ENCODE measurements around the gene TFF3.
"Not testable (repeated sequence)": the region's sequence is repeated elsewhere in the genome, so short reads cannot be mapped to it uniquely, and the experiment has no call there.

The TFF3 gene

DNA sequence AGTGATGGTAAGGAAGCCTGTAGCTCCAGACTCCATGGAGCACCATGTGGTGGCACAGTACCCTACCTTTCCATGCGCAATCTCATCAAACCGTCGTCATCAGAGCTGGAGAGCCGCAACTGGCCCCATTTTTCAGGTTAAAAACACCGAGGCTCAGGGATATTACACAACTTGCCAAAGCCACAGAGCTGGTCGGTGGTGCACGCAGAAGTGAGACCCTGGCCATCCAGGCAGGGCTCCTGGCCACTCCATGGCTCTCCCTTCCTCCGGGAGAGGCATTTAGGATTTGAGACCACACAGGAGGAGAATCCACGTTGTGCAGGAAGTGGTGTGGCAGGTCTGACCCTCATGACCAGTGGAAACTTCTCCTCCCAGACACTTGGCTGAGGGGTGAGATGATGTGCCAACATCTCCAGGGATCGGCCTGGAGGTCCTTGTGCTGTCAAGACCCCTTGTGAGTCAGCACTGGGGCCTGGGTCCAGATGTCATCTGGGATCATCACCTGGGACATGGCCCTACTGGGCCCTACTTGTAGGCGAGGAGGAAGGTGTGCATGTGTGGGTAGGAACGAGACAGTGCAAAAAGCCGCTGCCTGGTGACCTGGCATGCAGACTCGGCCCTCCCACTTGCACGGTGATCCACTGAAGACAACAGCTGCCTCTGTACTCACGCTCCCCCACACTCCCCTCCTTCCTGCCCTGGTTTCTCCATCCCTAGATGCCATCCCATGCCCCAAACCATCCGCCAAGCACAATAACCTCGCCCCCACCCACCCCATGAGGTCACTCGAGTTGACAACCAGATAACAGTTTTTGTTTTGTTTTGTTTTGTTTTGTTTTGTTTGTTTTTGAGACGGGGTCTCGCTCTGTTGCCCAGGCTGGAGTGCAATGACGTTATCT, 10.4 kb downstream of the TFF3 start:
- no peak for DNase-seq (ENCODE audit: low read depth in 2 of 2)

DNA sequence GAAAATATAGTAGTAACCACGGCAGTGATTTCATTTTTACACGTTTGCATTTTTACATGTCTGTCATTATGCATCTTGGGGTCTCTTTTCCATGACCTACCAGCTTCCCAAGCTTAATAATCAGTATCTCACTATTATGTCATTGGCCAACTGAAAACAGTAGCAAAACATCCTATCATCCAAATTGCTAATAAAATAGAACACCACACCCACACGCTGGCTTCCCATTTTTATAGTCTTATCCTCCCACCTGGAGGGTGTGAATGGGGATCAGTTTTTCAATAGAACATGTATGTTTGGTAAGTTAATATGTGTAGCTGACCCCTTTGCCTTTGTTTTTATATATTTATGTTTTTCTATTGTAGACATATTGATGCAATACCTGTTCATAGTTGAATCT, 11.8 kb downstream of the TFF3 start:
- no peak for DNase-seq (ENCODE audit: low read depth in 2 of 2)

DNA sequence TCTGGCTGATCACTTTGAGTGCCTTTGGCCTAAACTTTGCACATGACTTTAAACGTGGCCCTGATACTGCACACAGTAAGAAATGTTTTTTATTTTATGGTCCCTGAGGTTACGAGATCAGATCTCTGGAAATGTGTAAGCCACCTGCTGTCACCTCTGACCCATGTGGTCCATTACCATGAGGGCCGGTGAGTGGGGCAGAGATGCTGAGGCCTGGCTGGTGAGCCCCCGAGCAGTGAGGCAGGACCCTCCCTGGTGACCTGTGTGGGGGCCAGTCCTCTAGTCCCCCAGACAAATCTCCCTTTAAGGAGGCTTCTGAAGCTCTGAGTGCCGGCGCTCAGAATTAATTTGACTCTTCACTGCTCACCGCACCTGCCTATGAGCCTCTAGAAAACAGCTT, 12.4 kb downstream of the TFF3 start:
- no peak for DNase-seq (ENCODE audit: low read depth in 2 of 2)

DNA sequence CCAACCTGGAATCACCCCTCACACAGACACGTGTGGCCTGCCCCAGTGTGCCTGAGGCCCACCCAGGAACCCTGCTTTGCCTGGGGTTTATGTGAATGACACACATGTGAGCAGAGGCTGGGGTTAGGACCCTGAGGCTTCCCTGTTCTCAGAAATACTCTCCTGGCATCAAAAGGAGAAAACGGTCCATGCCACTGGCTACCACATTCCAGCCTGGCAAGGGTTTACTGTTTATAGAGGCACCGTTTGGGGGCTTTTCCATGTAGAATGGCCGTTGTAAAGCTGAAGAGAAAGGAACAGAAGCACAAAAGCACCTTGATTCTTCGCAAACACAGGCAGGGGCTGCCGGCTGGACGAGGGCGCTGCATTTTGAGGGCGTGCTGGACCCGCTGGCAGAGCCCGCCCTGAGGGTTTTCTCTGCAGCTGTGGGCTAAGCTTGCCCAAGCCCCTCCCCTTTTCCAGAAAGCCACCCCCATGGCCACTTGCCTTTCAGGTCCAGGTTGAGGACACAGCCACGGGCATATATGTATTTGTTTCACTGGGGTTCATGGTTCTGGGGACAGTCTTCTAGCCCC, 13.0 kb downstream of the TFF3 start:
- DNase-seq (ENCODE audit: low read depth in 2 of 2), result no peak

DNA sequence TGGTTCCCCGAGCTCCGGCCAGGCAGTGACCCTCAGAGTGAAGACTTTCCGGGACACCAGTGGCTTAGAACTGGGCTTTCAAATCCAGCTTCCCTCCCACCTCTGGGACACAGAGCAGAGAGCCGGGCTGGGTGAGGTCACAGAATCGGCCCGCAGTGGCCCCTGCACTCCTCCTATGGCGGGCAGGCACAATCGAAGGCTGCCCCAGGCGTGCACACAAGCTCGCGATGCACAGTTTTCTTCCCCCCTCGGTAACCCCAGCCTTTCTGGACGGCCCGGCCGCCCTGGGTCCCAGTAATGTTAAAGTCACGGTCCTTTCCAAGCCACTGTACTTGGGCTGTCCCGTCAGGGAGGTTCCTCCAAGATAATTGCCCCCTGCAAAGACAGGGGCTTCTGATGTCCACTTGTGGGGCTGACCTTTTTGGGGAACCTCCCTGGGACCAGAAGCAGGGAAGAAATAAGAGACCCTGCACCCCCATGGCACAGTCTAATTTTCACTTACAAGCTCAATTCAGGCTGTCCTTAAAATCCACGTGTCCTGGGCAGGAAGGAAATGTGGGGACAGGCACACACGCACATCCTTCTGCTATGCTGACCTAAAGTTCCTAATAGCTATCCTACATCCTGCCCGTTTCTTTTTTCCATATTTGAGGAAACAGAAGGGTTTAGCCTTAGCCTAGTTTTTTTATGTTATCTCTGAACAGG, 13.7 kb downstream of the TFF3 start:
- DNase-seq (ENCODE audit: low read depth in 2 of 2), result no peak

DNA sequence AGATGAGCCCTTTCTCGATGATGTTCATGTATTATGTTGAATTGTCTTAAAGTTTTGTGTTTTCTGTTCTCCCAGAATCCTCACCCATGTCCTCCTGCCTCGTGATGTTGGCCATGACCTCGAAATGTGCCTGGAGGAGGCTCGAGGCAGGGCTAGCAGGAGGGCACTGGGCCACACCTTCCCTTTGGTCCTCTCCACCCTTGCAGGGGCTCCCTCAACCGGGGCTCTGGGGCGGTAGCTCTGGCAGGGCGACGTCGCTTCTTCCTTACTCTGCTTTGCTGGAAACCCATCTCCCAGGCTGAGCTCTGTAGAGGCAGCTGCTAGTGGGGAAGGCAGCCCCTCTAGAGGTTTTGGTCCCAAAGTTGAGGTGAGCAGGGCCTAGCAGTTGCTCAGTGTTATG, 14.3 kb downstream of the TFF3 start:
- no peak for DNase-seq (ENCODE audit: low read depth in 2 of 2)

DNA sequence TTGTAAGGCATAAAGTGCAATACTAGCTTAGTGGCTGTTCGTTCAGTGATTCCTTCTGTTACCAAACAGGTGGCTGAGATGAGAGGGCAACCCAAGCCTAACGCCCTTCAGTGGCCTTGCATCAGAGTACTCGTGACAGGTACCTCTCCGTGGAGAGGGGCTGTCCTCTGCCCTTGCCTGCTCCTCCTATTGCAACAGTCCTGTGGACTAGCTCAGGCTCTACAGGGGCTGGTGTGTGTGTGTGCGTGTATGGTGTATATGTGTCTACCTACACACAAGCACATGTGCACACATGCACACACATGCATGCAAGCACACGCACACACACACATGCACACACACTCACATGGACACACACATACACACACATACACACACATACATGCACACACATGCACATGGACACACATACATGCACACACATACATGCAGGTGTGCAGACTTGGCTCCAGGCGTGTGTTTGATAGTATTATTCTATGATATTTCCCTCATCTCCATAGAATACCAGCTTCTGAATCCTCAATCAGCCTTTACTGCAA, 15.1 kb downstream of the TFF3 start:
- DNase-seq (ENCODE audit: low read depth in 2 of 2), result no peak

DNA sequence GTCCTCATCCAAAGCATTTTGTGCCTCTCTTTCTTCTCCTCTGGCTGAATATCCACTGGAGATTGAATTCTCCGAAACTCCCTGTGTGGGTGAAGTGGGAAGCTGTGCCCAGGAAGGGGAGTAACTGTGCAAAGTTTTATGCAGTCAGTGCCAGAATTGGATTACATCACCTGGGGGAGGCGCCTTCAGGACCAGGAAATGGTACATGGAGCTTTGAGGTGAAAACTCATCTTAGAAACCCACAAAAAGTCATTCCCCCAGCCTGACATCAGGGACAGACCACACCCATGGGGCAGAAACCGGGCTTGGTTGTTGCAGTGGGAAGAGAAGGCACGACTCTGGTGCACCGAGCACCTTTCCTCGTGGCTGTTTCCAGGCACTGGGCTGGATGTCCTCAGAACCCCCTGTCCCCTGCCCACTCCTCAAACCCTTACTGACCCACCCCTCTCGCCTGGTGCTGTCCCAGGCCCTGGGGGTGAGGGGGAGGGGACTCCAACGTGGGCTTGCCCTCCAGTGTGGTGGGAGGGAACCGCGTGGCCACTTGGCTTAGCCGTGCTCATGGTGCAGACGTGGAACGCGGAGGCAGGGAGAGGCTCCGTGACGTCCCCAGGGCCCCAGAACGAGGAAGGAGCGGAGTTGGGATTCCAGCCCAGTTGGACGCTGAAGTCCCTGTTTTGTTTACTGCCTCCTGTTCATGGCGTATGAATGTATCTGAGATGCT, 15.7 kb downstream of the TFF3 start:
- DNase-seq (ENCODE audit: low read depth in 2 of 2), result no peak

DNA sequence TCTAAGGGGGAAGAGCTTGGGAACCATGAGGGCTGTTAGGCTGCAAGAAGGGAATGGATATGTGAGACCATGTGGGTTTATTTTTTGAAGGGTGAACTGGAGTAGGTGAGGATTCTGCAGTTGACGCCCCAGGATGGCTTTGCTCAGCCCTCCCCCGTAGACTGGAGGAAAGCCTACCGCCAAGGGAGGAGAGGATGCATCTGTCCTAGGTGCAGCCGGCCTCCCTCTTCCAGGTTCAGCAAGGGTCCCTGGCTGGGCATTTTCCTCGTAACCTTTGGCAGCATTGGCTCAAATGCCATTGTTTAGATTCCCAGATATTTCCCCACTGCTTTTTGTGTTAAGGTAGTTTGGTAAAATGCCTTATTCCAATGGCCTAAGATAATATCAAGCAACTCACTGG, 16.6 kb downstream of the TFF3 start:
- DNase-seq (ENCODE audit: low read depth in 2 of 2), result no peak

DNA sequence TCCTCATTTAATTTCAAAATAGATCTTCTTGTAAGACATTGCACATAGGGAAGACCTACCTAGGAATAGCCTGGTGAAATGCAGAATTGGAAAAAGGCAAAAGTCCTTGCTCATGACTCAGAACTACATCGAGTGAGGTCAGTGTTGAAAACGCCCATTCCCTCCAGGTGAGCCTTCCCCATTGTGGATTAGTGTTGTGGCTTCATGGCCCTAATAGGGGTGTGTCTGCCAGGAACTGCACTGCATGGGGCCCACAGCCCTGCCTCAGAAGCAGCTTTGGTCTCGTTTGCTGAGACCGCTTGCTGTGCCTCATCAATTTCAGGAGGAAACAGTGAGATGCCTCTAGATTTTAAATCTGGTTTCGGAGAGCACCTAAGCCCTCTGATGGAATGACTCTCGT, 17.0 kb downstream of the TFF3 start:
- DNase-seq (ENCODE audit: low read depth in 2 of 2), result no peak

DNA sequence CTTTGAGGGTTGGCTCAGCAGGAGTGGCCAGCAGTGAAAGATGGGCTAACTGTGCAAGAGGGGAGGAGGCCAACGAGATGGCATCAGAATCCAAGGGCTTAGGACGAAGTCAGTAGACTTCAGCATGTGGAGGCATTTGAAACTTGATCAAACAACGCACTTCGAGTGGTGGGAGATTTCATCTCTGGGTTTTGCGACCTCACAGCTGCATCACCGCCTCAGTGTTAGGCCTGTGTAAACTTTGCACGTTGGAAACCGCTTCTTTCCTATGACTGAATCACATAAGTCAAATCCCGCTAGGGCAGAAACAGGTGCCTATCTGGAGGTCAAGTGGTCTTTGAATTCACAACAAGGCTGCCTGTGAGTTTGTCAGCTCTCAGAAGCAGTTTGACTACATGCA, 17.8 kb downstream of the TFF3 start:
- no peak for DNase-seq (ENCODE audit: low read depth in 2 of 2)

DNA sequence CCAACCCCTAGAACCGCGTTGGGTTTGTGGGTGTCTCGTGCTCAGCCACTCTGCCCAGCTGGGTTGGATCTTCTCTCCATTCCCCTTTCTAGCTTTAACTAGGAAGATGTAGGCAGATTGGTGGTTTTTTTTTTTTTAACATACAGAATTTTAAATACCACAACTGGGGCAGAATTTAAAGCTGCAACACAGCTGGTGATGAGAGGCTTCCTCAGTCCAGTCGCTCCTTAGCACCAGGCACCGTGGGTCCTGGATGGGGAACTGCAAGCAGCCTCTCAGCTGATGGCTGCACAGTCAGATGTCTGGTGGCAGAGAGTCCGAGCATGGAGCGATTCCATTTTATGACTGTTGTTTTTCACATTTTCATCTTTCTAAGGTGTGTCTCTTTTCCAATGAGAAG, 18.7 kb downstream of the TFF3 start:
- no peak for DNase-seq (ENCODE audit: low read depth in 2 of 2)

DNA sequence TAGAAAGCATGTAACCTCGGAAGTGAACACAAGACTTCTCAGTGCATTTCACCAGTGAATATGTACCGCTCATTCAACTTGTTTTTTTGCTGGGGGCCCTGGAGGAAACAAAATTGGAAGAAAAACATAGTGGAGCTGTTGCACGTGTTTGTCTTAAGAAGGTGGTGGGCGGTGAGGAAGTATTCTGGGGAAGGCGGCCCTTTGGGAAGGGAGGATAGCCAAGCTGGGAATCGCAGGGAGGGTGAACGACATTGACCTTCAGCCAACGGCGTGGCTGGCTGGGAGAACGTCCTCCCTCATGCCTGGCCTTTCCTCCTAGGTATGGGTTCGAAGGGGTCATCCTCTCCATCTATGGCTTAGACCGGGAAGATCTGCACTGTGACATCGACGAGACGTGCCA, 19.4 kb downstream of the TFF3 start:
- DNase-seq (ENCODE audit: low read depth in 2 of 2), result no peak

DNA sequence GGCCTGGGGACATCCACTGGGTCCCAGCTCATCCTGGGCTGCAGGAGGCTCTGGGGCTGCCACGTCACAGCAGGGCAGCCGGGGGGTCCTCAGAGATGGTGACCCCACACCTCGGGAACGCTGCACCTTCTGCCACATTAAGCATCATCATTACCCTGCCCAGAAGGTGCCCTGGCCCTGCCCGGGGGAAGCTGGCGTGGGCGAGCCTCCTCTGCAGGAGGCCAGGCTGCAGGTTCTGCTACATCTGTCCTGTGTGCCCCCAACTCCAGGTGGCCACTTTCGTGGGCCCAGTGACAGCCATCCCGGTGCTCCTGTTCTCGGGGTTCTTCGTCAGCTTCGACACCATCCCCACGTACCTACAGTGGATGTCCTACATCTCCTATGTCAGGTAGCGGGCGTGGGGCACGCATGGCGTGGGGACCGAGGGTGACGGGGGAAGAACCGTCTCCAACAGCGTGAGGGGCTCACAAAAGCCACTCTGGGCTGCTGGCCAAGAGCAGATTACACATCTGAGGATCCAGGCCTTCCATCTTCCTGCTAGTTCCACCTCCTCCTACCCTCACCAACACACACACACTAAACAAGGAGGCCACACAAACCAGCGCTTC, 20.8 kb downstream of the TFF3 start:
- no peak for DNase-seq (ENCODE audit: low read depth in 2 of 2)

DNA sequence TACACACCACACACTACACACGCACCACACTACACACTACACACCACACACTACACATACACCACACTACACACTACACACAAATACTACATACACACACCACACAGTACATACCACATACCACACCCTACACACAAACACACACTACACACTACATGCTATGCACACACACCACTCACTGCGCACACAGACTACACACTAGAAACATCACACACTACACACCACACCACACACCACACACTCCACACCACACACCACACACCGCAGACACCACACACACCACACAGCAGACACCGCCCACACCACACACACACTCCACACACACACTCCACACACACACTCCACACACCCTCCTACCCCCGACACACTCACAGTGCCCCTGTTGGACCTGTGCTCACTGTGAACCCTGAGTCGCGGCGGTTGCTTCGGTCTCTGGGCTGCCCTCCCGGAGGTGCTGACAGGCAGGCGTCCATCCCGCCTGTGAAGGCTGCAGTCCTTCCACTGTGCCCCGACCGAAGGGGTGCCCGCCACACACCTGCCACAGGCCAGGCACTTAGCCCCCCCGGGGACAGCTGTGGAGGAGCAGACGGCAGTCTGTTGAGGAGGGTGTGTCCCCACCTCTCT, 21.4 kb downstream of the TFF3 start:
- no peak for DNase-seq (ENCODE audit: low read depth in 2 of 2)

DNA sequence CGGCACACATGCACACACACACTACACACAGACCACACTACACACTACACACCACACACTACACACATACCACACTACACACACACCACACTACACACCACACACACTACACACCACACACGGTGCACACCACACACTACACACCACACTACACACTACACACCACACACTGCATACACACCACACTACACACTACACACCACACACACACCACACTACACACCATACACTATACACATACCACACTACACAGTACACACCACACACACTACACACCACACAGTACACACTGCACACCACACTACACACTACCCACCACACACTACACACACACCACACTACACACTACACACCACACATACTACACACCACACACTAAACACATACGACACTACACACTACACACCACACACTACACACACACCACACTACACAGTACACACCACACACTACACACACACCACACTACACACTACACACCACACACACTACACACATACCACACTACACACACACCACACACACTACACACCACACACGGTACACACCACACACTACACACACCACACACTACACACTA, 22.6 kb downstream of the TFF3 start:
- DNase-seq (ENCODE audit: low read depth in 2 of 2), result not testable (repeated sequence)

DNA sequence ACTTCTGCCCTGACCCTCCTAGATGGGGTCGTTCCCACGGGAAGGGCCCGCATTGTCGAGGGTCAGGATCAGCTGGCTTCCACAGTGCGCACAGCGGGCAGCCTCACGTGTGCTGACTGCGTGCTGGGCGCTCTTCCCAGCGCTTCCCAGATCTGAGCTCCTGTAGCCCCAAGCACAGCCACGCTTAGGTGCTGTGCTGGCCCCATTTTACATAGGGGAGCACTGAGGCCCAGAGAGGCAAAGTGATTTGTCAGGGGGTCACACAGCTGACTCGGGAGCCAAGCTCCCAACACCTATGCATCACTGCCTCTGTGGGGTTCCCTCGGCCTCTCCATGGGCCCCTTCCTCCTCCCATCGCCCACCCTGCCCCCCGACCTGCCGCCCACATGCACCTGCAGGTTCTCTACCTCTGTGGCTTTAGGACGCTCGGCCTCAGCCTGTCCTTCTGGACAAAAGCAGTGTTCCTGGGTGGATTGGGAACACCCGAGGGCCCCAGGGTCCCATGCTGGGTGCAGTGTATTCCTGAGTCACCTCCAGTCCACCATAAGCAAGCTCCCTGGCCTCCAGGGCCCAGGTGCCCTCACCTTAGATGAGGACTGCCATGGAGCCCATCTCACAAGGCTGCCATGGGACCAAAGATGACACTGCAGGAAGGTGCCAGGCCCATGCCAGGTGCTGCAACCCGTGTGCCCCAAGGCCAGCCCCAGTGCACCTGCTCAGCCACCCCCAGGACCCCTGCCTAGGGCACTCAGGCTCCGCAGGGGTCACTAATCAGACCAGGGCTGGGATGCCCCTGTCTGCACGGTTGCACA, 23.3 kb downstream of the TFF3 start:
- DNase-seq (ENCODE audit: low read depth in 2 of 2), result no peak

DNA sequence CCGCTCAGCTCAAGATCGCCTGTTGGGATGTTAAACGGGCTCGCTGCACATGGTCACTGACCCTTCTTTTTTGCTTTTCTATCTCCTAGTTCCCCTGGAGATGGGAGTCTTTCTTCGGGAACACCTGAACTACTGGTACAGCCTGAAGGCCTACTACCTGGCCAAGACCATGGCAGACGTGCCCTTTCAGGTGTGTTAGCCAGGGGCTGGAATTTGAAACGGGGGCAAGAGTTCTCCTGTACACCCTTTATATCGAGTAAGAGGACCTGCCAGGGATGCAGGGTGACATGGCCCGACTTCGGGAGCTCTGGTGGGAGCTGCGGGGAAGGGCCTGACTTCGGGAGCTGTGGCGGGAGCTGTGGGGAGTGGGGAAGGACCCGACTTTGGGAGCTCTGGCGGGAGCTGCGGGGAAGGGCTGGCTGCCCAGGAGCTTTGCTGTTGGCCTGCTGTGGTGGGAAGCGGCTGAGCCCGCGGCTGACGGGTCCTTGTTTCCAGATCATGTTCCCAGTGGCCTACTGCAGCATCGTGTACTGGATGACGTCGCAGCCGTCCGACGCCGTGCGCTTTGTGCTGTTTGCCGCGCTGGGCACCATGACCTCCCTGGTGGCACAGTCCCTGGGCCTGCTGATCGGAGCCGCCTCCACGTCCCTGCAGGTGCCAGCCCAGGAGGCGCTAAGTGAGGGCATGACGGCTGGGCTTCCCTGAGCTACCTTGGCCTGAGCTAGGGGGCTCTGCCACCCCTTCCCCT, 24.0 kb downstream of the TFF3 start:
- no peak for DNase-seq (ENCODE audit: low read depth in 2 of 2)

DNA sequence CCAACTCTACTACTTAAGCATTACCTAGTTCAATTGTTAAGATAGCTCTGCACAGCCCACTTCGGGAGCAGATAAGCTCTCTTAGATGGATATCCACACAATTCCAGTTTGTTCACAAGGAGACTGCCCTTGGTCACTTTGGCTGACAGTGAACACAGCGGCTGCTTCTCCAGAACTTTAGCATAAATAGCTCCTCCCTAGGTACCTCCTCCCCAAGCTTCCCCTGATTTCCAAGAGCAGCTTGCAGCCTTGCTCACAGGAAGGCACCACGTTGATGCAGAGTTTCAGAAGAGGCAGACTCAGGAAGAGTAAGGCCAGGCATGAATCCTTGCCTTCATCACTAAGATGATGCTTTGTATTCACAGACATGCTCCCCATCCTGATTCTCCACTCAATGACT, 24.7 kb downstream of the TFF3 start:
- DNase-seq (ENCODE audit: low read depth in 2 of 2), result no peak
